HepG2 (cell line): ENCODE data around the gene IRS2. TPM values are rescaled to one million over a fixed set of nuclear protein-coding genes. Genes with fewer than 3 reads are reported as not detected.

Experiments
- EZH2 ChIP-seq: conservative IDR thresholded peaks from 2 replicates; pipeline ENCODE4 v1.6.1; 2012; ENCODE audit warnings: mild to moderate bottlenecking, low read depth, low read length, moderate library complexity
- KDM6A ChIP-seq: IDR thresholded peaks from 2 replicates; pipeline ENCODE4 v1.6.1; 2016; ENCODE audit warnings: low read depth
- PAX8 ChIP-seq: sonication (generic); formaldehyde crosslinking; IDR thresholded peaks from 2 replicates; pipeline ENCODE4 v1.8.0; 2022; ENCODE audit warnings: mild to moderate bottlenecking, missing genetic modification reagents, borderline replicate concordance
- ZNF180 ChIP-seq: sonication (generic); formaldehyde crosslinking; IDR thresholded peaks from 2 replicates; pipeline ENCODE4 v1.4.0; 2020; ENCODE audit warnings: low read depth, missing genetic modification reagents, borderline replicate concordance
- ZNF629 ChIP-seq: sonication (generic); formaldehyde crosslinking; conservative IDR thresholded peaks from 2 replicates; pipeline ENCODE4 v1.5.0; 2020; ENCODE audit warnings: missing genetic modification reagents
- polyA plus RNA-seq, 8 experiments: library from polyadenylated mRNA; depleted of rRNA in 3 of 8; stranded (reverse) in 7 of 8; unstranded in 1 of 8; fragments of >200 nt; fragmentation: Illumina TruSeq in 4 of 8; extraction: Trizol in 4 of 8; gene quantifications; 2 replicates each; pipeline versions ENCODE4 v1.2.1 to v1.2.3, GENCODE V29; 2011 to 2016; ENCODE audit warnings: low read depth in 4 of 8, missing spikeins in 1 of 8, mixed read lengths in 1 of 8; ENCODE audit not compliant: insufficient read depth in 1 of 8
- total RNA-seq, 5 experiments: library from RNA; depleted of rRNA; stranded (reverse); fragments of >200 nt; fragmentation: Illumina TruSeq; extraction: Trizol; gene quantifications; 2 replicates each; pipeline ENCODE4 v1.2.3, GENCODE V29; 2016; ENCODE audit warnings: low read depth in 1 of 5
- TF ChIP-seq, protein P1 (sequence below): sonication (generic); formaldehyde crosslinking; IDR thresholded peaks from 2 replicates; pipeline ENCODE4 v1.8.1; 2023; ENCODE audit warnings: mild to moderate bottlenecking, missing genetic modification reagents
- TF ChIP-seq, protein P2 (sequence below): sonication (generic); formaldehyde crosslinking; conservative IDR thresholded peaks from 2 replicates; pipeline ENCODE4 v1.8.0; 2022; ENCODE audit warnings: mild to moderate bottlenecking, moderate library complexity, missing genetic modification reagents
- TF ChIP-seq, protein P3 (sequence below): sonication (generic); formaldehyde crosslinking; IDR thresholded peaks from 2 replicates; pipeline ENCODE4 v1.8.1; 2023; ENCODE audit warnings: mild to moderate bottlenecking, moderate library complexity, missing genetic modification reagents
- TF ChIP-seq, protein P4 (sequence below): fragments of 450-650 bp; IDR thresholded peaks from 2 replicates; pipeline ENCODE4 v1.6.1; 2016

IRS2 gene
- total and polyA plus RNA-seq, 2 of the 13 experiments (the other 11 are each of a cell fraction or from before 2014, with no cell fraction given), result 0.02 to 0.04 TPM

DNA sequence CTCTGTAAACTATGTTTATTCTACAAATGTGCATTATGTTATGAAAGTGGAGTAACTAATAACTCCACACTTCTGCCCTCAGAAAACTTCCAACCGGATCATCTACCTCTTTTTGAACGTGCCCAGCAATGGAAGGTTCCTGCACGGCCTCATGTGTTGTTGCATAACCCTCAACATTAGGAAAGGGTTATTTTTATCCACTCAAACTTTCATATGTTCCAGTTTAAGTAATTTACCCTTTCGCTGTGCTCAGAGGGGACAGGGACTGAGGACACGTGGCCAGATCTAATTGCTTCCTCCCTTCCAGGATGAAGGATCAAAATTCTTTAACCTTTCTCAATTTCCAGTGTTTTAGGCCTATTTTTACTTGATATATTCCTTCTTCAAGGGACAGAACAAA lies 29.6 kb downstream of the IRS2 start (continued):
- TF ChIP-seq, protein P1, sequence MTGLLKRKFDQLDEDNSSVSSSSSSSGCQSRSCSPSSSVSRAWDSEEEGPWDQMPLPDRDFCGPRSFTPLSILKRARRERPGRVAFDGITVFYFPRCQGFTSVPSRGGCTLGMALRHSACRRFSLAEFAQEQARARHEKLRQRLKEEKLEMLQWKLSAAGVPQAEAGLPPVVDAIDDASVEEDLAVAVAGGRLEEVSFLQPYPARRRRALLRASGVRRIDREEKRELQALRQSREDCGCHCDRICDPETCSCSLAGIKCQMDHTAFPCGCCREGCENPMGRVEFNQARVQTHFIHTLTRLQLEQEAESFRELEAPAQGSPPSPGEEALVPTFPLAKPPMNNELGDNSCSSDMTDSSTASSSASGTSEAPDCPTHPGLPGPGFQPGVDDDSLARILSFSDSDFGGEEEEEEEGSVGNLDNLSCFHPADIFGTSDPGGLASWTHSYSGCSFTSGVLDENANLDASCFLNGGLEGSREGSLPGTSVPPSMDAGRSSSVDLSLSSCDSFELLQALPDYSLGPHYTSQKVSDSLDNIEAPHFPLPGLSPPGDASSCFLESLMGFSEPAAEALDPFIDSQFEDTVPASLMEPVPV (CRISPR knock-in tag), result no peak
- TF ChIP-seq PAX8 (no peak), ZNF180 (CRISPR knock-in tag) (no peak), ZNF629 (CRISPR knock-in tag) (no peak), EZH2 (no peak), KDM6A (CRISPR knock-in tag) (no peak)
- TF ChIP-seq, protein P2, sequence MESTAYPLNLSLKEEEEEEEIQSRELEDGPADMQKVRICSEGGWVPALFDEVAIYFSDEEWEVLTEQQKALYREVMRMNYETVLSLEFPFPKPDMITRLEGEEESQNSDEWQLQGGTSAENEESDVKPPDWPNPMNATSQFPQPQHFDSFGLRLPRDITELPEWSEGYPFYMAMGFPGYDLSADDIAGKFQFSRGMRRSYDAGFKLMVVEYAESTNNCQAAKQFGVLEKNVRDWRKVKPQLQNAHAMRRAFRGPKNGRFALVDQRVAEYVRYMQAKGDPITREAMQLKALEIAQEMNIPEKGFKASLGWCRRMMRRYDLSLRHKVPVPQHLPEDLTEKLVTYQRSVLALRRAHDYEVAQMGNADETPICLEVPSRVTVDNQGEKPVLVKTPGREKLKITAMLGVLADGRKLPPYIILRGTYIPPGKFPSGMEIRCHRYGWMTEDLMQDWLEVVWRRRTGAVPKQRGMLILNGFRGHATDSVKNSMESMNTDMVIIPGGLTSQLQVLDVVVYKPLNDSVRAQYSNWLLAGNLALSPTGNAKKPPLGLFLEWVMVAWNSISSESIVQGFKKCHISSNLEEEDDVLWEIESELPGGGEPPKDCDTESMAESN (CRISPR knock-in tag), result no peak
- TF ChIP-seq, protein P3, sequence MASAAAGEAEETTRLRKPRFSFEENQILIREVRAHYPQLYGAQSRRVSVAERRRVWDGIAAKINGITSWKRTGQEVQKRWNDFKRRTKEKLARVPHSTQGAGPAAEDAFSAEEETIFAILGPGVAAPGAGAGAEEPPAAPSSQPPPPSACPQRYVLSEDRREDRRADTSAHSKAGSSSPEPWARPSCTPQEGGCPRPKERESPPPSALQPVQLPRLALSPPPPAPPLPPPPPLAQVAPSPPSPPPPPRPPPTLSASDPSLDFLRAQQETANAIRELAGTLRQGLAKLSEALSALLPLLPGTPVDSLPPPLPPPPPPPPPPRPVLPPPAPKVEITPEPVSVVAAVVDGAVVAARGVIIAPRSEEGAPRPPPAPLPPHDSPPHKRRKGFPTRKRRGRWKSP (CRISPR knock-in tag), result no peak
- TF ChIP-seq, protein P4, sequence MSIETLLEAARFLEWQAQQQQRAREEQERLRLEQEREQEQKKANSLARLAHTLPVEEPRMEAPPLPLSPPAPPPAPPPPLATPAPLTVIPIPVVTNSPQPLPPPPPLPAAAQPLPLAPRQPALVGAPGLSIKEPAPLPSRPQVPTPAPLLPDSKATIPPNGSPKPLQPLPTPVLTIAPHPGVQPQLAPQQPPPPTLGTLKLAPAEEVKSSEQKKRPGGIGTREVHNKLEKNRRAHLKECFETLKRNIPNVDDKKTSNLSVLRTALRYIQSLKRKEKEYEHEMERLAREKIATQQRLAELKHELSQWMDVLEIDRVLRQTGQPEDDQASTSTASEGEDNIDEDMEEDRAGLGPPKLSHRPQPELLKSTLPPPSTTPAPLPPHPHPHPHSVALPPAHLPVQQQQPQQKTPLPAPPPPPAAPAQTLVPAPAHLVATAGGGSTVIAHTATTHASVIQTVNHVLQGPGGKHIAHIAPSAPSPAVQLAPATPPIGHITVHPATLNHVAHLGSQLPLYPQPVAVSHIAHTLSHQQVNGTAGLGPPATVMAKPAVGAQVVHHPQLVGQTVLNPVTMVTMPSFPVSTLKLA, result no peak
